Measurements from ENCODE around the gene TFB2M. TPM values are rescaled to one million over a fixed set of nuclear protein-coding genes. Genes with fewer than 3 reads are reported as not detected.

Gene TFB2M
- total and polyA plus RNA-seq, 2 of the 13 experiments (the other 11 are each of a cell fraction or from before 2014, with no cell fraction given): 15.7 to 31.4 TPM

- TF ChIP-seq ZNF318 (CRISPR knock-in tag; IDR thresholded peaks at IDR 0.05) (no peak), CBFB (CRISPR knock-in tag; IDR thresholded peaks at IDR 0.05) (peak; percentile 14; the same call in 1 of the 2 replicates), LCORL (IDR thresholded peaks at IDR 0.05) (no peak), LCORL (CRISPR knock-in tag; IDR thresholded peaks at IDR 0.05) (peak; percentile 81), AFF4 (CRISPR knock-in tag; IDR thresholded peaks at IDR 0.05) (no peak), ZKSCAN1 (IDR thresholded peaks at IDR 0.05; ENCODE audit: low read length) (no peak), STAT6 (CRISPR knock-in tag; IDR thresholded peaks at IDR 0.05; ENCODE audit: borderline replicate concordance) (peak; percentile 74; the same call in 1 of the 2 replicates), YEATS2 (CRISPR knock-in tag; IDR thresholded peaks at IDR 0.05; ENCODE audit: borderline replicate concordance) (peak; percentile 96), ZNF768 (CRISPR knock-in tag; IDR thresholded peaks at IDR 0.05) (no peak; the same call in 1 of the 2 replicates), CCDC6 (CRISPR knock-in tag; IDR thresholded peaks at IDR 0.05) (peak; percentile 70), ZNF747 (CRISPR knock-in tag; IDR thresholded peaks at IDR 0.05; ENCODE audit: borderline replicate concordance) (peak; percentile 89; the same call in 1 of the 2 replicates), TCF7 (IDR thresholded peaks at IDR 0.05; ENCODE audit: low read depth) (no peak), KAT8 (CRISPR knock-in tag; IDR thresholded peaks at IDR 0.05) (peak; percentile 98), ZNF12 (CRISPR knock-in tag; IDR thresholded peaks at IDR 0.05) (no peak)
These were observed at the start of gene TFB2M, which contains the start of gene CNST (continued) for GRCh38 chr1:246566128-246566812.
